A549 (cell line): ENCODE results near the gene PTPRD. TPM values are rescaled to one million over a fixed set of nuclear protein-coding genes. Genes with fewer than 3 reads are reported as not detected.

Source experiments
- ATAC-seq, 2 experiments: fragments of 200-7000 bp in 1 of 2; fragments of >200 bp in 1 of 2; cut with Nextera tagmentation in 1 of 2; cut with Tn5 transposase in 1 of 2; 3 replicates each; pipeline versions ENCODE4 v1.8.0 to v1.9.1; 2018 to 2020; ENCODE audit warnings: mild to moderate bottlenecking in 1 of 2, moderate library complexity in 1 of 2
- CTCF ChIA-PET: fragments of 300-600 bp; sonication (Branson Sonifier 250); formaldehyde crosslinking; extraction: SDS; loops from one replicate; lab custom pipeline; 2021; ENCODE audit warnings: antibody characterized with exemption, inconsistent platforms; lab: Yijun Ruan, JAX
- POLR2A ChIA-PET: fragments of 350-600 bp; formaldehyde crosslinking; extraction: SDS; loops from one replicate; lab custom pipeline; 2021; ENCODE audit warnings: antibody characterized with exemption, inconsistent platforms; lab: Yijun Ruan, JAX
- DNase-seq, 2 experiments: peaks; one replicate each; pipeline versions ENCODE4 v3.0.0 to v3.0.0-alpha.2; 2011 to 2016; ENCODE audit warnings: low read depth in 1 of 2, low spot score in 1 of 2
- FAIRE-seq: peaks from 2 replicates; lab custom pipeline; 2011; peaks lifted over from hg19 to GRCh38; lab: Jason Lieb, UNC
- H3K27ac ChIP-seq, 2 experiments: fragments of >200 bp; sonication (Bioruptor Twin); formaldehyde crosslinking; 3 replicates each; pipeline ENCODE4 v1.5.1; 2016 to 2017
- H3K4me1 ChIP-seq: fragments of >200 bp; sonication (Bioruptor Twin); formaldehyde crosslinking; 3 replicates; pipeline ENCODE4 v1.6.1; 2016
- H3K4me2 ChIP-seq: fragments of >200 bp; sonication (Bioruptor Twin); formaldehyde crosslinking; 3 replicates; pipeline ENCODE4 v1.6.1; 2016
- H3K4me3 ChIP-seq: fragments of >200 bp; sonication (Bioruptor Twin); formaldehyde crosslinking; 3 replicates; pipeline ENCODE4 v1.5.1; 2016
- H3K9me3 ChIP-seq: fragments of >200 bp; sonication (Bioruptor Twin); formaldehyde crosslinking; 3 replicates; pipeline ENCODE4 v1.6.1; 2016
- ATOH8 ChIP-seq: fragments of 250-450 bp; sonication (Bioruptor Pico); IDR thresholded peaks from 2 replicates; pipeline ENCODE4 v1.5.0; 2020; ENCODE audit warnings: low read depth, mild to moderate bottlenecking, moderate library complexity
- BHLHE40 ChIP-seq: IDR thresholded peaks from 2 replicates; pipeline ENCODE4 v1.6.1; 2012; ENCODE audit warnings: low read depth, low read length, inconsistent platforms
- CHD2 ChIP-seq: fragments of 150-350 bp; IDR thresholded peaks from 2 replicates; pipeline ENCODE4 v1.6.1; 2014; ENCODE audit warnings: low read length; ENCODE audit not compliant: partially characterized antibody
- CHD4 ChIP-seq: fragments of 200-600 bp; sonication (generic); IDR thresholded peaks from 2 replicates; pipeline ENCODE4 v1.6.1; 2016; ENCODE audit warnings: antibody characterized with exemption, mild to moderate bottlenecking, borderline replicate concordance
- CTCF ChIP-seq: fragments of >200 bp; sonication (Bioruptor Twin); formaldehyde crosslinking; IDR thresholded peaks from 3 replicates; pipeline ENCODE4 v1.5.1; 2016
- EHMT2 ChIP-seq: fragments of 200-600 bp; sonication (generic); IDR thresholded peaks from 2 replicates; pipeline ENCODE4 v1.6.1; 2016; ENCODE audit warnings: antibody characterized with exemption, low read depth, mild to moderate bottlenecking, moderate library complexity
- ELK1 ChIP-seq: fragments of 150-350 bp; IDR thresholded peaks from 2 replicates; pipeline ENCODE4 v1.6.1; 2014; ENCODE audit warnings: low read depth, mild to moderate bottlenecking, low read length
- ESRRA ChIP-seq: fragments of 150-350 bp; IDR thresholded peaks from 2 replicates; pipeline ENCODE4 v1.6.1; 2014; ENCODE audit warnings: mild to moderate bottlenecking, low read length, borderline replicate concordance
- FOSL2 ChIP-seq, 2 experiments: fragments of 450-650 bp in 1 of 2; fragments of >200 bp in 1 of 2; sonication (Bioruptor Twin) in 1 of 2; formaldehyde crosslinking; IDR thresholded peaks; 2 replicates each; pipeline versions ENCODE4 v1.5.0 to v1.6.1; 2016 to 2020; ENCODE audit warnings: mild to moderate bottlenecking in 1 of 2, moderate library complexity in 1 of 2
- GATA3 ChIP-seq: IDR thresholded peaks from 2 replicates; pipeline ENCODE4 v1.6.1; 2012; ENCODE audit warnings: borderline replicate concordance
- HDAC2 ChIP-seq: fragments of 200-600 bp; sonication (generic); IDR thresholded peaks from 2 replicates; pipeline ENCODE4 v1.6.1; 2016
- HMGXB4 ChIP-seq: fragments of 250-450 bp; sonication (Bioruptor Pico); IDR thresholded peaks from 2 replicates; pipeline ENCODE4 v1.5.0; 2021; ENCODE audit warnings: mild to moderate bottlenecking, moderate library complexity, borderline replicate concordance
- HOXB5 ChIP-seq: fragments of 250-450 bp; sonication (Bioruptor Pico); IDR thresholded peaks from 2 replicates; pipeline ENCODE4 v1.5.0; 2020; ENCODE audit warnings: mild to moderate bottlenecking, moderate library complexity
- JUNB ChIP-seq: fragments of >200 bp; sonication (Bioruptor Twin); formaldehyde crosslinking; IDR thresholded peaks from 2 replicates; pipeline ENCODE4 v1.6.1; 2016
- KDM5A ChIP-seq: fragments of 200-600 bp; sonication (generic); IDR thresholded peaks from 2 replicates; pipeline ENCODE4 v1.6.1; 2016; ENCODE audit warnings: antibody characterized with exemption, mild to moderate bottlenecking
- MAZ ChIP-seq: fragments of 150-350 bp; IDR thresholded peaks from 2 replicates; pipeline ENCODE4 v1.6.1; 2014; ENCODE audit warnings: antibody characterized with exemption, low read depth, low read length, borderline replicate concordance
- MYC ChIP-seq: IDR thresholded peaks from 2 replicates; pipeline ENCODE4 v1.6.1; 2012; ENCODE audit warnings: mild to moderate bottlenecking, inconsistent platforms, low read length, improper control_type of control experiment, borderline replicate concordance
- NR3C1 ChIP-seq: fragments of >200 bp; sonication (Bioruptor Twin); formaldehyde crosslinking; IDR thresholded peaks from 3 replicates; pipeline ENCODE4 v1.6.1; 2017
- PHF8 ChIP-seq: fragments of 200-600 bp; sonication (generic); IDR thresholded peaks from 2 replicates; pipeline ENCODE4 v1.6.1; 2016; ENCODE audit warnings: low read depth, mild to moderate bottlenecking, antibody characterized with exemption, moderate library complexity, borderline replicate concordance
- POLR2A ChIP-seq: IDR thresholded peaks from 2 replicates; pipeline ENCODE4 v1.6.1; 2012; ENCODE audit warnings: mild to moderate bottlenecking, low read length
- POLR2AphosphoS2 ChIP-seq: conservative IDR thresholded peaks from 2 replicates; pipeline ENCODE4 v1.6.1; 2012; ENCODE audit warnings: low read length, improper control_type of control experiment, inconsistent platforms
- RARB ChIP-seq: fragments of 250-450 bp; sonication (Bioruptor Pico); IDR thresholded peaks from 2 replicates; pipeline ENCODE4 v1.8.0; 2021; ENCODE audit warnings: mild to moderate bottlenecking, moderate library complexity
- RCOR1 ChIP-seq: fragments of 150-350 bp; IDR thresholded peaks from 2 replicates; pipeline ENCODE4 v1.6.1; 2014; ENCODE audit warnings: antibody characterized with exemption, low read length, low read depth
- RFX5 ChIP-seq: fragments of 450-650 bp; IDR thresholded peaks from 2 replicates; pipeline ENCODE4 v1.7.1; 2014; ENCODE audit warnings: antibody characterized with exemption, mild to moderate bottlenecking, moderate library complexity
- SMC3 ChIP-seq: fragments of >200 bp; sonication (Bioruptor Twin); formaldehyde crosslinking; IDR thresholded peaks from 3 replicates; pipeline ENCODE4 v1.6.1; 2018; ENCODE audit warnings: inconsistent platforms
- SREBF2 ChIP-seq: fragments of 450-650 bp; IDR thresholded peaks from 2 replicates; pipeline ENCODE4 v1.6.1; 2014; ENCODE audit warnings: mild to moderate bottlenecking, moderate library complexity
- ZFP36 ChIP-seq: fragments of 450-650 bp; IDR thresholded peaks from 2 replicates; pipeline ENCODE4 v1.6.1; 2014; ENCODE audit warnings: borderline replicate concordance; ENCODE audit not compliant: partially characterized antibody
- ZNF302 ChIP-seq: fragments of 250-450 bp; sonication (Bioruptor Pico); IDR thresholded peaks from 2 replicates; pipeline ENCODE4 v1.9.0; 2021; ENCODE audit warnings: inconsistent platforms, mild to moderate bottlenecking, moderate library complexity
- WGBS: methylation state at CpG from one replicate; pipeline ENCODE4 v1.1.6; 2017; ENCODE audit errors: missing lambda C conversion rate; 5-methylcytosine and 5-hydroxymethylcytosine counted together
- polyA plus RNA-seq, 4 experiments: library from polyadenylated mRNA; depleted of rRNA in 3 of 4; stranded (reverse); fragments of >200 nt; fragmentation: RNase III in 1 of 4; extraction: RNeasy Plus Mini Kit Qiagen cat#74134 plus additional on column Dnase treatment in 1 of 4; gene quantifications; 2 replicates in 3 of 4; 3 replicates in 1 of 4; pipeline ENCODE4 v1.2.3, GENCODE V29; 2011 to 2017

Gene PTPRD
- polyA plus RNA-seq, 2 of the 4 experiments (the other 2 are of a cell fraction), result 0.39 to 1.3 TPM

- Histone ChIP-seq H3K4me3 (no peak overlapping the region), H3K27ac (no peak overlapping the region), H3K9me3 (no peaks in the 10 kb centered on the region)
- POLR2A ChIA-PET, result no interaction called here
- no peak for DNase-seq
- CTCF ChIA-PET, result interaction anchor here (1.4 kb wide), 1 partner anchor 30 kb away, joined by 5 read pairs; no protein-coding TSS in a partner anchor
- TF ChIP-seq GATA3 (no peak), SREBF2 (no peak), PHF8 (no peak), SMC3 (no peak), BHLHE40 (no peak), JUNB (no peak), RARB (CRISPR knock-in tag) (no peak), FOSL2 (IDR thresholded peaks at IDR 0.05) (no peak), FOSL2 (CRISPR knock-in tag; IDR thresholded peaks at IDR 0.05) (no peak), CHD2 (no peak), CTCF (no peak), ESRRA (no peak), ELK1 (no peak), POLR2AphosphoS2 (no peak), HDAC2 (no peak), ZFP36 (no peak), ATOH8 (CRISPR knock-in tag) (no peak), EHMT2 (no peak), POLR2A (no peak), ZNF302 (CRISPR knock-in tag) (no peak), NR3C1 (no peak)
- TF ChIP-seq, all 56 proteins: peak for 0
- Histone ChIP-seq H3K4me1 (peaks cover 3% of the 10 kb centered on the region; the same call in 1 of the 3 replicates), H3K4me2 (no peak overlapping the region)
- ATAC-seq (no peak), FAIRE-seq (no peak)
- WGBS, result 41% methylated on average over 9 of the region's 9 CpGs
These were observed 1.5 kb upstream of the PTPRD start for GRCh38 chr9:10614196-10614800.

GRCh38 chr9:10613419-10613818 lies 617 bp upstream of the PTPRD start:
- FAIRE-seq (no peak), ATAC-seq (peak in 1 of 2 experiments; percentile 9; a peak in 2 of 6 replicates)
- CTCF ChIA-PET, result interaction anchor here (0.8 to 1.8 kb wide), 3 partner anchors 13 to 29 kb away, joined by 3 to 5 read pairs (median 4); no protein-coding TSS in a partner anchor

More at GRCh38 chr9:10613419-10613818, 617 bp upstream of the PTPRD start:
- DNase-seq, result no peak
- 33% methylated on average over 13 of the region's 13 CpGs for WGBS
- Histone ChIP-seq H3K9me3 (no peaks in the 10 kb centered on the region), H3K27ac (no peak overlapping the region; a peak in 1 of 6 replicates), H3K4me1 (peaks cover 3% of the 10 kb centered on the region; the same call in 1 of the 3 replicates)
- TF ChIP-seq RFX5, result no peak
- no peak for TF ChIP-seq HDAC2
- TF ChIP-seq RCOR1, result no peak
- no peak for TF ChIP-seq HOXB5 (CRISPR knock-in tag)
- no peak for TF ChIP-seq HMGXB4 (CRISPR knock-in tag)
- no peak for TF ChIP-seq MAZ
- no peak for TF ChIP-seq CHD2
- TF ChIP-seq KDM5A, result no peak
- no peak for TF ChIP-seq CHD4
- no peak for TF ChIP-seq MYC
- no peak for TF ChIP-seq FOSL2 (IDR thresholded peaks at IDR 0.05)
- TF ChIP-seq FOSL2 (CRISPR knock-in tag; IDR thresholded peaks at IDR 0.05), result no peak
- TF ChIP-seq, all 56 proteins: peak for 0
- POLR2A ChIA-PET, result no interaction called here
- peak overlapping the region; percentile 76 for H3K4me2 ChIP-seq
- peak overlapping the region; percentile 43 for H3K4me3 ChIP-seq
